WTC11 (cell line): Measurements from ENCODE around the gene CPSF2. TPM values are rescaled to one million over a fixed set of nuclear protein-coding genes. Genes with fewer than 3 reads are reported as not detected.

Experiments
- CDX4 ChIP-seq: fragments of 250-450 bp; sonication (Bioruptor Pico); IDR thresholded peaks from 2 replicates; pipeline ENCODE4 v1.9.0; 2021; ENCODE audit warnings: moderate library complexity, mild to moderate bottlenecking, inconsistent platforms, borderline replicate concordance
- CTCF ChIP-seq: fragments of 200-600 bp; IDR thresholded peaks from 2 replicates; pipeline ENCODE4 v1.8.0; 2022; ENCODE audit warnings: antibody characterized with exemption
- E2F1 ChIP-seq: sonication (generic); formaldehyde crosslinking; IDR thresholded peaks from 2 replicates; pipeline ENCODE4 v1.8.0; 2022; ENCODE audit warnings: mild to moderate bottlenecking, missing genetic modification reagents
- E2F4 ChIP-seq: sonication (generic); formaldehyde crosslinking; IDR thresholded peaks from 2 replicates; pipeline ENCODE4 v1.8.1; 2022; ENCODE audit warnings: low read depth, mild to moderate bottlenecking, moderate library complexity, missing genetic modification reagents, borderline replicate concordance
- ESRRA ChIP-seq: sonication (generic); formaldehyde crosslinking; IDR thresholded peaks from 2 replicates; pipeline ENCODE4 v1.8.1; 2022; ENCODE audit warnings: mild to moderate bottlenecking, missing genetic modification reagents, borderline replicate concordance
- ETV6 ChIP-seq: sonication (generic); formaldehyde crosslinking; IDR thresholded peaks from 2 replicates; pipeline ENCODE4 v1.8.1; 2022; ENCODE audit warnings: mild to moderate bottlenecking, missing genetic modification reagents
- HMGA2 ChIP-seq: fragments of 250-450 bp; sonication (Bioruptor Pico); IDR thresholded peaks from 2 replicates; pipeline ENCODE4 v1.4.0; 2021; ENCODE audit warnings: mild to moderate bottlenecking, moderate library complexity
- JUN ChIP-seq: sonication (generic); formaldehyde crosslinking; IDR thresholded peaks from 2 replicates; pipeline ENCODE4 v1.8.0; 2023; ENCODE audit warnings: mild to moderate bottlenecking, missing genetic modification reagents
- MAX ChIP-seq: sonication (generic); formaldehyde crosslinking; IDR thresholded peaks from 2 replicates; pipeline ENCODE4 v1.8.0; 2022; ENCODE audit warnings: mild to moderate bottlenecking, missing genetic modification reagents
- NFATC4 ChIP-seq: fragments of 250-450 bp; sonication (Bioruptor Pico); IDR thresholded peaks from 2 replicates; pipeline ENCODE4 v1.9.0; 2021; ENCODE audit warnings: mild to moderate bottlenecking
- NFE2L1 ChIP-seq: sonication (generic); formaldehyde crosslinking; IDR thresholded peaks from 2 replicates; pipeline ENCODE4 v1.8.1; 2023; ENCODE audit warnings: missing genetic modification reagents
- NFYB ChIP-seq: sonication (generic); formaldehyde crosslinking; conservative IDR thresholded peaks from 2 replicates; pipeline ENCODE4 v1.8.0; 2022; ENCODE audit warnings: low read depth, missing genetic modification reagents
- SP1 ChIP-seq: sonication (generic); formaldehyde crosslinking; conservative IDR thresholded peaks from 2 replicates; pipeline ENCODE4 v1.8.1; 2022; ENCODE audit warnings: missing genetic modification reagents
- TEAD1 ChIP-seq: sonication (generic); formaldehyde crosslinking; IDR thresholded peaks from 2 replicates; pipeline ENCODE4 v1.8.0; 2022; ENCODE audit warnings: mild to moderate bottlenecking, missing genetic modification reagents
- TEAD4 ChIP-seq: sonication (generic); formaldehyde crosslinking; IDR thresholded peaks from 2 replicates; pipeline ENCODE4 v1.8.0; 2022; ENCODE audit warnings: mild to moderate bottlenecking, missing genetic modification reagents
- ZNF219 ChIP-seq: sonication (generic); formaldehyde crosslinking; IDR thresholded peaks from 2 replicates; pipeline ENCODE4 v1.8.0; 2023; ENCODE audit warnings: missing genetic modification reagents, mild to moderate bottlenecking, borderline replicate concordance
- ZNF281 ChIP-seq: sonication (generic); formaldehyde crosslinking; IDR thresholded peaks from 2 replicates; pipeline ENCODE4 v1.8.0; 2023; ENCODE audit warnings: mild to moderate bottlenecking, missing genetic modification reagents
- ZNF512 ChIP-seq: sonication (generic); formaldehyde crosslinking; IDR thresholded peaks from 2 replicates; pipeline ENCODE4 v1.8.1; 2022; ENCODE audit warnings: missing genetic modification reagents, borderline replicate concordance
- total RNA-seq: library from RNA; stranded (reverse); gene quantifications from 3 replicates; pipeline ENCODE4 v1.2.3, GENCODE V29; 2021
- TF ChIP-seq, protein P1 (sequence below): fragments of 250-450 bp; sonication (Bioruptor Pico); conservative IDR thresholded peaks from 2 replicates; pipeline ENCODE4 v1.9.0; 2021; ENCODE audit warnings: mild to moderate bottlenecking
- TF ChIP-seq, protein P2 (sequence below): sonication (generic); formaldehyde crosslinking; IDR thresholded peaks from 2 replicates; pipeline ENCODE4 v1.8.1; 2023; ENCODE audit warnings: mild to moderate bottlenecking, missing genetic modification reagents, moderate library complexity
- TF ChIP-seq, protein P3 (sequence below): fragments of 250-450 bp; sonication (Bioruptor Pico); IDR thresholded peaks from 2 replicates; pipeline ENCODE4 v1.9.0; 2021; ENCODE audit warnings: mild to moderate bottlenecking
- TF ChIP-seq, protein P4 (sequence below): sonication (generic); formaldehyde crosslinking; IDR thresholded peaks from 2 replicates; pipeline ENCODE4 v1.8.1; 2023; ENCODE audit warnings: mild to moderate bottlenecking, missing genetic modification reagents, moderate library complexity

The CPSF2 gene
- total RNA-seq, 1 experiment from 2014 or later, result 109 TPM

- TF ChIP-seq CTCF, result 0 out of 2 replicates have a peak, but pooled peaks have one; percentile 22
- TF ChIP-seq, protein P1, sequence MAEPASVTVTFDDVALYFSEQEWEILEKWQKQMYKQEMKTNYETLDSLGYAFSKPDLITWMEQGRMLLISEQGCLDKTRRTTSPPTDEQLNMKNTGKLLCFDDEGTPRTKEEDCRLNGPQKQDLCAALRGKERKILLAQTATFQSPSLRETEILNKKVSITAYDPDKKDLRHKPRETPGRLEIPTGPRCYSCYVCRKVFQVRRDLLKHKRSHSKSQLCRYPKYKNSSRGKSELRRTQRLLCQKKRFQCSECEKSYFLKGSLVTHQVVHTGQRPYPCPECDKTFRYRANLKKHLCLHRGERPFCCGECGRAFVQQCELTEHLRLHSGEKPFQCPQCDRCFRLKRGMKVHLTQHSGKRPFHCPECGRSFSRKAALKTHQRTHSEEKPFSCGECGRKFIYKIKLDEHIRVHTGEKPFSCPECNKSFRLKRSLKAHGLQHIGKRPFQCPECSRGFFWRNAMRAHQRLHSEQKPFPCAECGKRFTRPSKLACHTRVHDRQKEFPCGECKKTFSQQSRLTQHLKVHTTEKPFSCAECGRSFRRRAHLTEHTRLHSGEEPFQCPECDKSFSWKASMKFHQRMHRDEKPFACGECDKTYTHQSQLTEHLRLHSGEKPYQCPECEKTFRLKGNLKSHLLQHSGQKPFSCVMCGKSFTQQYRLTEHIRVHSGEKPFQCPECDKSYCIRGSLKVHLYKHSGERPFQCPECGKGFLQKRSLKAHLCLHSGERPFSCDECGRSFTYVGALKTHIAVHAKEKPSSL (CRISPR knock-in tag), result no peak
- TF ChIP-seq, protein P2, sequence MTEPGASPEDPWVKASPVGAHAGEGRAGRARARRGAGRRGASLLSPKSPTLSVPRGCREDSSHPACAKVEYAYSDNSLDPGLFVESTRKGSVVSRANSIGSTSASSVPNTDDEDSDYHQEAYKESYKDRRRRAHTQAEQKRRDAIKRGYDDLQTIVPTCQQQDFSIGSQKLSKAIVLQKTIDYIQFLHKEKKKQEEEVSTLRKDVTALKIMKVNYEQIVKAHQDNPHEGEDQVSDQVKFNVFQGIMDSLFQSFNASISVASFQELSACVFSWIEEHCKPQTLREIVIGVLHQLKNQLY (CRISPR knock-in tag), result no peak
- TF ChIP-seq TEAD1 (CRISPR knock-in tag), result no peak
- no peak for TF ChIP-seq NFE2L1
- no peak for TF ChIP-seq NFATC4 (CRISPR knock-in tag)
- peak; percentile 79 for TF ChIP-seq SP1 (CRISPR knock-in tag)
- TF ChIP-seq TEAD4 (CRISPR knock-in tag), result no peak
- TF ChIP-seq E2F1 (CRISPR knock-in tag), result no peak
- TF ChIP-seq HMGA2 (CRISPR knock-in tag), result no peak
- no peak for TF ChIP-seq ZNF512 (CRISPR knock-in tag)
- no peak for TF ChIP-seq ESRRA
- TF ChIP-seq, protein P3, sequence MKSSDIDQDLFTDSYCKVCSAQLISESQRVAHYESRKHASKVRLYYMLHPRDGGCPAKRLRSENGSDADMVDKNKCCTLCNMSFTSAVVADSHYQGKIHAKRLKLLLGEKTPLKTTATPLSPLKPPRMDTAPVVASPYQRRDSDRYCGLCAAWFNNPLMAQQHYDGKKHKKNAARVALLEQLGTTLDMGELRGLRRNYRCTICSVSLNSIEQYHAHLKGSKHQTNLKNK (CRISPR knock-in tag), result no peak
- no peak for TF ChIP-seq ETV6
- no peak for TF ChIP-seq E2F4 (CRISPR knock-in tag)
- TF ChIP-seq MAX (CRISPR knock-in tag), result no peak; the same call in 1 of the 2 replicates
- TF ChIP-seq, protein P4, sequence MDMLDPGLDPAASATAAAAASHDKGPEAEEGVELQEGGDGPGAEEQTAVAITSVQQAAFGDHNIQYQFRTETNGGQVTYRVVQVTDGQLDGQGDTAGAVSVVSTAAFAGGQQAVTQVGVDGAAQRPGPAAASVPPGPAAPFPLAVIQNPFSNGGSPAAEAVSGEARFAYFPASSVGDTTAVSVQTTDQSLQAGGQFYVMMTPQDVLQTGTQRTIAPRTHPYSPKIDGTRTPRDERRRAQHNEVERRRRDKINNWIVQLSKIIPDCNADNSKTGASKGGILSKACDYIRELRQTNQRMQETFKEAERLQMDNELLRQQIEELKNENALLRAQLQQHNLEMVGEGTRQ (CRISPR knock-in tag), result peak; percentile 96
- TF ChIP-seq CDX4 (CRISPR knock-in tag), result no peak
- TF ChIP-seq ZNF219, result no peak
- TF ChIP-seq JUN (CRISPR knock-in tag), result no peak
- 0 out of 2 replicates have a peak, but pooled peaks have one; percentile 42 for TF ChIP-seq NFYB (CRISPR knock-in tag)
- TF ChIP-seq ZNF281 (CRISPR knock-in tag), result no peak
Measured at GRCh38 chr14:92106143-92106926, 15.4 kb upstream of the CPSF2 start, which contains the start of gene ATXN3 (continued).
